GM19438 (cell line): Measurements from ENCODE around the gene ANKRD29.

Experiments
- ATAC-seq: cut with Tn5 transposase; IDR thresholded peaks from one replicate; pipeline ENCODE4 v1.9.1; 2021; ENCODE audit warnings: low read depth; ENCODE audit not compliant: unreplicated experiment

Gene ANKRD29

DNA sequence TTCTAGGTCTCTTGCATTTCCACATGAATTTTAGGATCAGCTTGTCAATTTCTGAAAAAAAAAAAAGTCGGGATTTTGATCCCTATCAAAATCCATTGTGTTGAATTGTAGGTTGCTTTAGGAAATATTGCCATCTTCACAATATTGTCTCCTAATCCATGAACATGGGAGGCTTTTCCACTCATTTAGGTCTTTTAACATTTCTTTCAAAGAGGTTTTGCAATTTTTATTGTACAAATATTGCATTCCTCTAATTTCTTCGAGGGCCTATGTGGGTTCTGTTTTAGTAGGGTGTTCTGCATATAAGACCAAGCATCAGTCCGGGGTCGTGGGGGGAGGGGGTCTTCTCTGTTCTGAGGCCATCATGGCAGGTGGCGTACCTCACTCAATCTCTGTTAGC, 25.8 kb upstream of the ANKRD29 start:
- no peak for ATAC-seq

DNA sequence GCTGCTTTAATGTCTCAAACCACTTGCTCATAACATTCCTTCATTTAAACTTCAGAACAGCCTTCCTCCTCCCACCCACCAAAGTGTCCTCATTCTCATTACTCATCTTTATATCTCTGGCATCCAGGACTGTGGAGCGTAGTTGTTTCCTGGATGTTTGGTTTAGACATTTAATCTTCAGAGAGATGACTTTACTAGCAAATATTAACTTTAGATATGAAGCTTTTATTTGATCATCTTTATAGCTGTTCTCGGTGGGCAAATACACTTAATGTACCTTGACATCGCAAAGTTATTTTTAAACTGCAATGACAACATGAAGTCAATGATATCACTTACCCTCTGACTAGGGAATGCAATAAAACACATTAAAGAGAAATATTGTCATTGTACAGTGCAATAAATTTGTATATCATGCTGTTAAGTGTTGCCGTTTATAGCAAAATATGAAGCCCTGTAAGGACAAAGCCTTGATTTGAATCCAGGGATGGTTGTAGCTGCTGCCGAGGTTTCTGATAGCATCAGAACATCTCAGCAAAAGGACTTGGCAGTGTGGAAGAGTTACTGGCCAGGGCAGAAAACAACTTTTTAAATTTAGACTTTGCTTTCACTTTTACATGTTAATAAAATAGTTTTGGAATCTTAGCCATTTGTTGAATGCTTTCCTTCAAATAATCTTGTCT, 21.9 kb upstream of the ANKRD29 start:
- no peak for ATAC-seq

DNA sequence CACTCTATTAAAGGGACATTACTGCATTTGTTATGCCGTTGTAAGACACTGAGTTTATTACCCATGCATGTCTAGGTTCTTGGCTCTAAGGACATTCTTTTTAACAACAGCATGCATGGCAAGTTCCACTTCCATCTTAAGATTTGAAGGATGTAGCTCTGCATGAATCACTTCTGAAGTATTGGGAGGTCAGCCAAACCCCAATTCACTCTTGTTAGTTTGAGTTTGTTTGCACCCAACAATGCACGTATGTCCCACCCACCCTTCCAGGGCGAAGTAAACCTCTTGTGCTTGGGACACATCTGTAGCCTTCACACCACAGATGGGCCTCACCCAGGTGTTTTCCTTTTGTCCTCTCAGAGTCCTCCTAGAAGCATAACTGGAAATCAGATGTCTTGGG, 21.0 kb upstream of the ANKRD29 start:
- ATAC-seq: no peak

- ATAC-seq: no peak
These were observed 20.4 kb upstream of the ANKRD29 start for GRCh38 chr18:23683155-23683554.

- ATAC-seq: no peak
These were observed 19.8 kb upstream of the ANKRD29 start for GRCh38 chr18:23682472-23682871.

GRCh38 chr18:23682045-23682444, 19.3 kb upstream of the ANKRD29 start:
- no peak for ATAC-seq

GRCh38 chr18:23675896-23676295, 13.2 kb upstream of the ANKRD29 start:
- no peak for ATAC-seq

DNA sequence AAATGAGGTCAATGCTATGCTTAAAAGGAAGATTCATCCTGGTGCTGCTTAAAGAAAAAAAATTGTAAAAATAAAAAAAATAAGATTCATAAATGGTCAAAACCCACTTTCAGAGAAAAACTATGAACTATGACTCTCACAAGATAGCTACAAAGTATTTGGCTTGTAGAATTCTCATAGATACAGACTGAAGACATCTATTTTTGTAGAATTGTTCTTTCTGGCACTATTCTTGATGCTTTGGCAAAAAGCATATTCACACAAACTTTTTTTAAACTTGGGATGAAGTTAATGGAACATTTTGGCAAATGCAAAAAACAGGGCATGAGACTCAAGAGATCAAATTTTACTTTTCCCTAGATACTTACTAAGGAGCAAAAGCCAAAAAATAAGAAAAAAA, 12.5 kb upstream of the ANKRD29 start:
- no peak for ATAC-seq

- ATAC-seq: no peak
These were observed 11.0 kb upstream of the ANKRD29 start for GRCh38 chr18:23673725-23674124.

- ATAC-seq: no peak
These were observed 8.9 kb upstream of the ANKRD29 start for GRCh38 chr18:23671564-23671963.

DNA sequence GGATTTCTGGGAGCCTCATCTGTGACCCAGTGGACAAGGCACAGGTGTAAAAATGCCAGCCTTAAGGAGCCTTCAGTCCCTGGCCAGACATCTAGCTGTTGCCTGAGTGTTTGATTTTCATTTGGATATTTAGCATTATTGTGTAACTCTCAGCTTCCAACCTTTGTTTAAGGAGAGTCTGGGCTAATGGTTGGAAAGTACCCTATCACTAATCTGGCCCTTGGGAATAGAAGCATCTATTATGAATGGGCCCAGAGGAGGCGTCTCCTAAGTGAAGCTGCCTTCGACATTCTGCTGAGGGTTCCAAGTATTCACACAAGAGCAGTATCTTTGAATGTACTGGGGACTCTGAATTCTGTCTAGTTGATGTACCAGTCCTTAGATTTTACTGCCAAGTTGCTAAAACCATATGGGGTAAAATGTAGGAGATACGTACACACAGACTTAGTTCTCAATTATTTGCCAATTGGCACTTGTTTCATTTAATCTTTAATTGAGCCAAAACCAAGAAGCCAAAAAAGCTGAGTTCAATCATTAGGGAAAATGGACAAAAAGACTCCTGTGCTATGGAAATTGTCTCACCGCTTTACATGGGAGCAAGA, 7.2 kb upstream of the ANKRD29 start:
- no peak for ATAC-seq

DNA sequence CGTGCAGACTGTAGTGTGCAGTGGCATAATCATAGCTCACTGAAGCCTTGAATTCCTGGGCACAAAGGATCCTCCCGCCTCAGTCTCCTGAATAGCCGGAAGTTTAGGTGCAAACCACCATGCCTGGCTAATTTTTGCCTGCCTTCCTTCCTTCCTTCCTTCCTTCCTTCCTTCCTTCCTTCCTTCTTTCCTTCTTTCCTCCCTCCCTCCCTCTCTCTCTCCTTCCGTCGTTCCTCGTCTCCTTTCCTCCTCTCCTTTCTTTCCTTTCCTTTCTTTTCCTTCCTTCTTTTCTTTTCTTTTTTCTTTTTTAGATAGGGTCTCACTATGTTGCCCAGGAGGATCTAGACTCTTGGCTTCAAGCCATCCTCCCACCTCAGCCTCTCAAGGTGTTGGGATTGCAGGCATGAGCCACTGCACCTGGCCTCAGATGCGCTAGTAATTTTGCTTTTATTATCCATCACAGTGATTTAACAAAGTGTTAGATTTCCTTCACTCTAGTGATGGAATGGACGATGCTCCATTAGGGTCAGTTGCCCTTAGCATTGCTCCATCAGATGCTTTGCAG, 6.6 kb upstream of the ANKRD29 start:
- ATAC-seq: no peak

DNA sequence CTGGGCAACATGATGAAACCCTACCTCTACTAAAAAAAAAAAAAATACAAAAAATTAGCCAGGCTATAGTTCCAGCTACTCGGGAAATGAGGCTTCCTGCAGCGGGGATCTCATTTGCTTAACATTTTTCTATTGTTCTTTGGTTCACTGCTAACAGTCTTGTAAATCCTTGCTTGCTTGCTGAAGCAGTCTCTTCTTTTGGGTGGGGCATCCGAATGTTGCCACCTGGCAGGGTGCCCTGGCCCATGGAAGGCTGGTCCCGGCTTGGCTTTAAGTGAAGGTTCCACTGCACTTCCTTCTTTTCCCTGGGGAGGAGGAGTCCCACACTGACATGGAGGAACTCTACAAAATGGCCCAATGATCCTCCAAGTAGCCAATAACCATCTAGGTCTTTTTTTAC, 6.0 kb upstream of the ANKRD29 start:
- no peak for ATAC-seq

GRCh38 chr18:23667114-23667513, 4.4 kb upstream of the ANKRD29 start:
- ATAC-seq: no peak

DNA sequence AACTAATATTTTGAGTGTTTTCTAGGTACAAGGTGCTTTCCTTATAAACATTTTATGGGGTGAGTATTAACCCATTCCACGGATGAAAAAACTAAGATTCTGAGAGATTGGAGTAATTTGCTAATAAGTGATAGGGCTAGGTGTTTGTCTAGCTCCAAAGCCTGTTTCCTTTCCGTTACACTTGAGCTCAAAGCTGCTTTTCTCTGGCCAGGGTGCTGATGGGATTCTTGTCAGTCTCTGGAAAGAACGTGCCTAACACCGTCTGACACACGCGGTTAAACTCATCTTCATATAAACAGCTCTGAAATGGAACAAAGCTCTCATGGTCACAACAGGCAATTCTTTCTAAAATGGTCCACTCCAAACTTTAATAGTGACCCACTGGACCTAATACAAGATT, 2.0 kb upstream of the ANKRD29 start:
- no peak for ATAC-seq

GRCh38 chr18:23661735-23662308, 889 bp downstream of the ANKRD29 start:
- no peak for ATAC-seq

GRCh38 chr18:23658285-23658684, 4.4 kb downstream of the ANKRD29 start:
- ATAC-seq: no peak

GRCh38 chr18:23652232-23652631, 10.5 kb downstream of the ANKRD29 start:
- no peak for ATAC-seq

GRCh38 chr18:23650968-23651927, 11.5 kb downstream of the ANKRD29 start:
- no peak for ATAC-seq

DNA sequence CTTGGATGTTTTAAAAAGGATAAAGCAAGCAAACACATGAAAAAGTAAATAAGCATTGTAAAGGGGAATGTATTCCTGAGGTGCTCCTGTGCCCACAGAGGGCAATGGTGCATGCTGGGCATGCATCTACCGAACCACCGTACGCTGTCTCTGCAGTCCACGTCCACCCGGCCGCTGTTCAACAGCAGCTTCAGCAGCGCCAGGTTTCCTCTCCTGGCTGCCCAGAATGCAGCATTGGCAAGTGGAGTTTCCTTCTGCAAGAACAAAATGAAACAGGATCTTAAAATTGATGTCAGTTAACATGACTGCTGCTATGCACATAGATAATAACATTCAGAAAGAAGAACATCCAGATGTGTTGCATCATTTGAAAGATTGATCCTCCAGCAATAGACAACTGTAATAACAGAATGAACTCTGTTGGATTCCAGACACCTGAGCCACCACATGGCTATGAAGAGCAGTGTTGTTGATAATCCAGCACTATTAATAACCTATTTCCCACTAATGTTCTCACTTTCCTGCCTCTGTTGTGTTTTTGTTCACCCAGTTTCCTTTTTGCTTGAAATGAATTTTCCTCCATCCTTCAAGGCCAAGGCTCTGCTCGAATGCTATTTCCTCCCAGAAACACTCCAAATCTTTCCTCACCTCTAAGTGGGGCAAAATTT, 13.6 kb downstream of the ANKRD29 start:
- ATAC-seq: no peak
